ENCODE measurements around the gene AP5S1. TPM values are rescaled to one million over a fixed set of nuclear protein-coding genes. Genes with fewer than 3 reads are reported as not detected.

The AP5S1 gene
- total and polyA plus RNA-seq, 9 of the 15 experiments (the other 6 are each of a cell fraction or from before 2014, with no cell fraction given) = 2.6 to 8.8 (median 4.4) TPM

DNA sequence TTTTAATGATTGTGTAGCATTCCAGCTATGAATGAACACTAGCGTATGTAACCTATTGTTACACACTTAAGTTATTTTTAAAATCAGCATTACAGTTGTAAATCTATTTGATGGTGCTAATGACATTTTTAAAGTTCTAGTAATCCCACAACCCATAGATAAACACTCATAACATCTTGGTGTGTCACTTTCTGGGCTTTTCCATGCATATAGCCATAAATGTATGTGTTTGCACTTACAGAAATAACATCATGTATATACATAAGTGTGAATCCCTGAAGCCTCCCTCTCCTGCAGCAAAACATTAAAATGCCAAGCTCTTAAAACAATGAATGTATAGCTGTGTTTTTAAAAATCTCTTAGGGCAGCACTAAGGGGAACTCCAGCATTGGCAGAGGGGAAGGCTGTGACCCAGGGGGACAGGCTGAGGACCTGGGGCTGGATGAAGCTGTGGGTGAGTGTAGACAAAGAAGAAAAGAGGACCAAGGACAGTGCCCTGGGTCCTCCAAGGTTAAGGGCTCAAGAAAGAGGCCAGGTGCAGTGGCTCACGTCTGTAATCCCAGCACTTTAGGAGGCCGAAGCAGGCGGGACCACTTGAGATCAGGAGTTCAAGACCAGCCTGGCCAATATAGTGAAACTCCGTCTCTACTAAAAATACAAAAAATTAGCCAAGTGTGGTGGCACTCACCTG lies 32.9 kb upstream of the AP5S1 start:
- in situ Hi-C loops (cut with MboI) (no loop called here), intact Hi-C loops (cut with micrococcal nuclease) (loop anchor here (2.0 to 10.0 kb wide), 4 partner anchors 33 to 407 kb away; partner anchors contain the start of genes AP5S1 and MAVS)
- no peak overlapping the region for H3K27ac ChIP-seq (ENCODE audit: extremely low read depth, low read depth, low read length)
- no peaks in the 10 kb centered on the region for H3K9me3 ChIP-seq (replicated peaks; ENCODE audit: control insufficient read depth, insufficient read depth, low read depth, low read length)
- no peak overlapping the region for H3K4me3 ChIP-seq
- peaks cover 8 to 29% of the 10 kb centered on the region in 2 experiments; a peak in 3 of 5 replicates for H3K4me1 ChIP-seq (replicated peaks in 1 of 2; ENCODE audit: control insufficient read depth in 2 of 2, insufficient read depth in 2 of 2, low read length in 2 of 2)
- H3K4me2 ChIP-seq (ENCODE audit: insufficient read depth, low read length) = peak overlapping the region; percentile 58
- no peak for ATAC-seq
- 74% methylated on average over 5 of the region's 5 CpGs for WGBS (ENCODE audit: insufficient coverage, low coverage, missing lambda C conversion rate)
- no TSS peak for BruUV-seq (replicated peaks)
- peak; percentile 70 for TF ChIP-seq REST (IDR thresholded peaks at IDR 0.05; ENCODE audit: borderline replicate concordance)
- no peak for TF ChIP-seq REST (CRISPR knock-in tag; IDR thresholded peaks at IDR 0.05; ENCODE audit: low read depth)
- TF ChIP-seq STAT6 (CRISPR knock-in tag; IDR thresholded peaks at IDR 0.05) = no peak
- peak; percentile 6; the same call in 1 of the 2 replicates for TF ChIP-seq FOSL1 (tag; conservative IDR thresholded peaks at IDR 0.05)
- FAIRE-seq = no peak
- CTCF ChIA-PET (ENCODE audit: low intra/inter-chr PET ratio) = interaction anchor here (0.6 to 3.4 kb wide), 6 partner anchors 31 to 405 kb away, joined by 3 to 12 read pairs (median 6); partner anchors contain the start of gene AP5S1
- no peak for DNase-seq (ENCODE audit: extremely low read depth in 1 of 4, low spot score in 3 of 4)
- POLR2A ChIA-PET = interaction anchor here (0.6 kb wide), 1 partner anchor 58 kb away, joined by 3 read pairs; no protein-coding TSS in a partner anchor
- H4K20me1 ChIP-seq (replicated peaks; ENCODE audit: control insufficient read depth, insufficient read depth, low read length) = peaks cover 6% of the 10 kb centered on the region
- peaks cover 21% of the 10 kb centered on the region; the same call in 1 of the 3 replicates for H3K36me3 ChIP-seq (ENCODE audit: control insufficient read depth, insufficient read depth, low read length)
- H3K9ac ChIP-seq (ENCODE audit: insufficient read depth in 1 of 2, low read depth in 2 of 2, low read length in 2 of 2) = peak overlapping the region in 1 of 2 experiments; percentile 14; a peak in 2 of 4 replicates
- peak overlapping the region; percentile 82 for H2AFZ ChIP-seq (ENCODE audit: low read depth, low read length)
- H3K79me2 ChIP-seq (ENCODE audit: control insufficient read depth, insufficient read depth, low read length) = peaks cover 31% of the 10 kb centered on the region
- H3K9me1 ChIP-seq (ENCODE audit: control insufficient read depth, insufficient read depth, low read length) = no peaks in the 10 kb centered on the region
- H3K27me3 ChIP-seq (ENCODE audit: control insufficient read depth in 2 of 2, insufficient read depth in 2 of 2, low read length in 2 of 2) = no peaks in the 10 kb centered on the region

Measured in K562 (cell line).